ENCODE results near the gene BTBD16. TPM values are rescaled to one million over a fixed set of nuclear protein-coding genes. Genes with fewer than 3 reads are reported as not detected.

BTBD16 gene
- total and polyA plus RNA-seq, 2 of the 13 experiments (the other 11 are each of a cell fraction or from before 2014, with no cell fraction given): 5.0 to 11.9 TPM

- no peaks in the 10 kb centered on the region for H3K27me3 ChIP-seq (ENCODE audit: control insufficient read depth in 1 of 2, insufficient read depth in 2 of 2, low read length in 2 of 2)
- H3K79me2 ChIP-seq (ENCODE audit: insufficient read depth, low read length): no peaks in the 10 kb centered on the region
- no peak overlapping the region for H3K4me2 ChIP-seq (ENCODE audit: low read depth, low read length)
- no peak overlapping the region for H2AFZ ChIP-seq (ENCODE audit: low read length)
- H3K36me3 ChIP-seq (replicated peaks in 1 of 2; ENCODE audit: control insufficient read depth in 1 of 2, insufficient read depth in 2 of 2, low read length in 2 of 2): peaks cover 0 to 1% of the 10 kb centered on the region in 2 experiments; a peak in 1 of 5 replicates
- H4K20me1 ChIP-seq (ENCODE audit: insufficient read depth, low read length): no peaks in the 10 kb centered on the region
- no peaks in the 10 kb centered on the region for H3K9me3 ChIP-seq (ENCODE audit: low read length)
- BruUV-seq (replicated peaks): no TSS peak
- H3K9ac ChIP-seq (ENCODE audit: insufficient read depth, low read depth, low read length): no peak overlapping the region
- peaks cover 21% of the 10 kb centered on the region for H3K4me1 ChIP-seq (ENCODE audit: insufficient read depth, low read length)
- in situ Hi-C loops (cut with HindIII; ENCODE audit: extremely low pct_ligation_motif_present, low pct_unique_long_range_greater_than_20kb) (no loop called here), intact Hi-C loops (cut with micrococcal nuclease; ENCODE audit: unreplicated experiment) (loop anchor here (10.0 kb wide), 2 partner anchors 124 to 224 kb away; no protein-coding TSS in a partner anchor)
- ATAC-seq: no peak
- ChIA-PET POLR2A (no interaction called here), CTCF (ENCODE audit: low intra/inter-chr PET ratio, low total read pairs) (no interaction called here)
- H3K27ac ChIP-seq (ENCODE audit: extremely low read length, insufficient read depth, low read length): no peak overlapping the region
- 88% methylated on average over 10 of the region's 10 CpGs for WGBS (ENCODE audit: low lambda C conversion rate)
- H3K4me3 ChIP-seq (replicated peaks in 1 of 3; ENCODE audit: insufficient read depth in 1 of 3, low read depth in 2 of 3, low read length in 3 of 3): no peak overlapping the region
- no peak for FAIRE-seq
- no peak for TF ChIP-seq ZNF83 (CRISPR knock-in tag; IDR thresholded peaks at IDR 0.05; ENCODE audit: borderline replicate concordance)
- TF ChIP-seq FOXO1 (CRISPR knock-in tag; IDR thresholded peaks at IDR 0.05): no peak
- TF ChIP-seq ZNF740 (CRISPR knock-in tag; IDR thresholded peaks at IDR 0.05): no peak
- TF ChIP-seq TARDBP (CRISPR knock-in tag; IDR thresholded peaks at IDR 0.05): no peak
- TF ChIP-seq ETV5 (CRISPR knock-in tag; IDR thresholded peaks at IDR 0.05; ENCODE audit: borderline replicate concordance): no peak
- TF ChIP-seq ZNF10 (CRISPR knock-in tag; IDR thresholded peaks at IDR 0.05; ENCODE audit: borderline replicate concordance, low read depth): no peak
- TF ChIP-seq YEATS4 (CRISPR knock-in tag; IDR thresholded peaks at IDR 0.05; ENCODE audit: borderline replicate concordance): no peak
- TF ChIP-seq ZNF781 (CRISPR knock-in tag; IDR thresholded peaks at IDR 0.05; ENCODE audit: borderline replicate concordance, not compliant biosample characterization): no peak
- no peak for TF ChIP-seq MYC (CRISPR knock-in tag; IDR thresholded peaks at IDR 0.05; ENCODE audit: borderline replicate concordance)
- TF ChIP-seq TCF12 (IDR thresholded peaks at IDR 0.05): no peak
- no peak for TF ChIP-seq TCF12 (CRISPR knock-in tag; IDR thresholded peaks at IDR 0.05)
- no peak for TF ChIP-seq ZNF225 (CRISPR knock-in tag; IDR thresholded peaks at IDR 0.05)
- TF ChIP-seq ZNF451 (CRISPR knock-in tag; IDR thresholded peaks at IDR 0.05): no peak
- TF ChIP-seq ZNF253 (CRISPR knock-in tag; IDR thresholded peaks at IDR 0.05; ENCODE audit: borderline replicate concordance): no peak
- TF ChIP-seq ZBTB2 (CRISPR knock-in tag; IDR thresholded peaks at IDR 0.05; ENCODE audit: low read depth): no peak
- TF ChIP-seq ZNF639 (CRISPR knock-in tag; conservative IDR thresholded peaks at IDR 0.05): no peak
- TF ChIP-seq GRHL1 (CRISPR knock-in tag; conservative IDR thresholded peaks at IDR 0.05): no peak
- TF ChIP-seq ZNF441 (CRISPR knock-in tag; IDR thresholded peaks at IDR 0.05; ENCODE audit: borderline replicate concordance): no peak
- TF ChIP-seq ZNF776 (CRISPR knock-in tag; IDR thresholded peaks at IDR 0.05): no peak
- no peak for DNase-seq (ENCODE audit: low spot score)
Observed at GRCh38 chr10:122269059-122269687, 1.9 kb upstream of the BTBD16 start.

Measured in HepG2 (cell line).